CD14-positive monocyte (primary cell): Measurements from ENCODE around the gene MIB1. TPM values are rescaled to one million over a fixed set of nuclear protein-coding genes. Genes with fewer than 3 reads are reported as not detected.
"Not testable (repeated sequence)": the region's sequence is repeated elsewhere in the genome, so short reads cannot be mapped to it uniquely, and the experiment has no call there.

ENCODE experiments used
- DNase-seq, 3 donors: peaks; one replicate each; pipeline ENCODE4 v3.0.0-alpha.2; 2011 to 2022
- H2AFZ ChIP-seq: 2 replicates; pipeline ENCODE4 v1.6.0; 2012; ENCODE audit warnings: mild to moderate bottlenecking, low read depth, low read length, inconsistent platforms; ENCODE audit not compliant: insufficient read depth, poor library complexity, severe bottlenecking
- H3K27ac ChIP-seq, 2 donors: 1 replicate in 1 of 2; 2 replicates in 1 of 2; pipeline ENCODE4 v1.5.1; 2012 to 2013; ENCODE audit warnings: low read length in 2 of 2, control low read depth in 1 of 2, inconsistent platforms in 1 of 2, low read depth in 1 of 2, mild to moderate bottlenecking in 1 of 2
- H3K27me3 ChIP-seq, 2 donors: one replicate each; pipeline versions ENCODE4 v1.6.0 to v1.6.1; 2011 to 2013; ENCODE audit warnings: low read length in 2 of 2; ENCODE audit not compliant: control insufficient read depth in 2 of 2, insufficient read depth in 2 of 2
- H3K36me3 ChIP-seq, 2 donors: replicated peaks in 1 of 2; 1 replicate in 1 of 2; 2 replicates in 1 of 2; pipeline versions ENCODE4 v1.5.1 to v1.6.1; 2012 to 2013; ENCODE audit warnings: low read length in 2 of 2, control low read depth in 1 of 2, inconsistent platforms in 1 of 2, mild to moderate bottlenecking in 1 of 2; ENCODE audit not compliant: insufficient read depth in 2 of 2, control insufficient read depth in 1 of 2
- H3K4me1 ChIP-seq, 2 donors: 1 replicate in 1 of 2; 2 replicates in 1 of 2; pipeline versions ENCODE4 v1.5.1 to v1.6.1; 2012 to 2013; ENCODE audit warnings: low read length in 2 of 2, control low read depth in 1 of 2, inconsistent platforms in 1 of 2, mild to moderate bottlenecking in 1 of 2, moderate library complexity in 1 of 2; ENCODE audit not compliant: insufficient read depth in 2 of 2, control insufficient read depth in 1 of 2
- H3K4me2 ChIP-seq: replicated peaks from 2 replicates; pipeline ENCODE3; 2012; ENCODE audit warnings: low read length, moderate library complexity, mild to moderate bottlenecking; ENCODE audit not compliant: poor library complexity, severe bottlenecking; ENCODE audit errors: extremely low read depth
- H3K4me3 ChIP-seq, 3 experiments: fragments of 200-600 bp in 1 of 3; sonication (generic) in 1 of 3; replicated peaks in 1 of 3; 1 replicate in 2 of 3; 2 replicates in 1 of 3; pipeline ENCODE4 v1.5.1; 2011 to 2013; ENCODE audit warnings: low read length in 3 of 3, mild to moderate bottlenecking in 3 of 3, control low read depth in 2 of 3, low read depth in 2 of 3, inconsistent platforms in 1 of 3, moderate library complexity in 1 of 3
- H3K79me2 ChIP-seq: 2 replicates; pipeline ENCODE4 v1.6.0; 2012; ENCODE audit warnings: mild to moderate bottlenecking, control low read depth, inconsistent platforms, low read length, moderate library complexity; ENCODE audit not compliant: insufficient read depth
- H3K9ac ChIP-seq: 2 replicates; pipeline ENCODE4 v1.6.0; 2017; ENCODE audit warnings: low read length, mild to moderate bottlenecking; ENCODE audit not compliant: insufficient read depth, poor library complexity, severe bottlenecking
- H3K9me3 ChIP-seq, 2 donors: replicated peaks in 1 of 2; 1 replicate in 1 of 2; 2 replicates in 1 of 2; pipeline versions ENCODE4 v1.5.1 to v1.6.1; 2012 to 2013; ENCODE audit warnings: low read length in 2 of 2, control low read depth in 1 of 2; ENCODE audit not compliant: control insufficient read depth in 1 of 2, insufficient read depth in 1 of 2
- H4K20me1 ChIP-seq: 2 replicates; pipeline ENCODE4 v1.6.0; 2012; ENCODE audit warnings: mild to moderate bottlenecking, low read length, control low read depth, moderate library complexity; ENCODE audit not compliant: insufficient read depth
- H3K27ac Mint-ChIP-seq, 7 donors: one replicate each; pipeline ENCODE4 v1.8.0; 2020; ENCODE audit warnings: mild to moderate bottlenecking in 7 of 7, mixed read lengths in 7 of 7, moderate library complexity in 6 of 7, inconsistent platforms in 2 of 7
- H3K27me3 Mint-ChIP-seq, 3 donors: one replicate each; pipeline ENCODE4 v1.8.0; 2021 to 2022; ENCODE audit warnings: low read depth in 3 of 3, mild to moderate bottlenecking in 3 of 3, mixed read lengths in 3 of 3, moderate library complexity in 3 of 3, inconsistent platforms in 1 of 3
- H3K36me3 Mint-ChIP-seq, 2 donors: one replicate each; pipeline ENCODE4 v1.8.0; 2020; ENCODE audit warnings: mixed read lengths in 2 of 2, inconsistent platforms in 1 of 2, mild to moderate bottlenecking in 1 of 2
- H3K4me1 Mint-ChIP-seq: one replicate; pipeline ENCODE4 v1.8.0; 2020; ENCODE audit warnings: mild to moderate bottlenecking, mixed read lengths
- H3K4me3 Mint-ChIP-seq, 2 donors: one replicate each; pipeline ENCODE4 v1.8.0; 2020; ENCODE audit warnings: mild to moderate bottlenecking in 2 of 2, mixed read lengths in 2 of 2, moderate library complexity in 1 of 2
- H3K9me3 Mint-ChIP-seq, 7 donors: one replicate each; pipeline ENCODE4 v1.8.0; 2020 to 2022; ENCODE audit warnings: mixed read lengths in 7 of 7, mild to moderate bottlenecking in 6 of 7, moderate library complexity in 6 of 7, inconsistent platforms in 2 of 7
- CTCF ChIP-seq: fragments of 200-600 bp; IDR thresholded peaks from one replicate; pipeline ENCODE4 v1.8.0; 2022; ENCODE audit warnings: antibody characterized with exemption, mild to moderate bottlenecking
- WGBS: methylation state at CpG from one replicate; pipeline ENCODE4 v1.1.5; 2013; ENCODE audit warnings: missing lambda C conversion rate; ENCODE audit not compliant: insufficient coverage; 5-methylcytosine and 5-hydroxymethylcytosine counted together
- intact Hi-C, 2 donors: fragments of 100-400 bp; cut with micrococcal nuclease; formaldehyde crosslinking; loops; one replicate each; pipeline versions ENCODE4 v1.15.0 to v1.15.1; 2023
- polyA plus RNA-seq, 3 donors: library from polyadenylated mRNA; depleted of rRNA in 1 of 3; unstranded in 2 of 3; stranded (reverse) in 1 of 3; fragments of 300-500 nt in 2 of 3; fragments of >200 nt in 1 of 3; fragmentation: Illumina TruSeq in 2 of 3; gene quantifications; 1 replicate in 2 of 3; 2 replicates in 1 of 3; pipeline ENCODE4 v1.2.3, GENCODE V29; 2012 to 2021

Gene MIB1
- polyA plus RNA-seq, 3 donors, result 5.7 to 8.5 (median 7.8) TPM

DNA sequence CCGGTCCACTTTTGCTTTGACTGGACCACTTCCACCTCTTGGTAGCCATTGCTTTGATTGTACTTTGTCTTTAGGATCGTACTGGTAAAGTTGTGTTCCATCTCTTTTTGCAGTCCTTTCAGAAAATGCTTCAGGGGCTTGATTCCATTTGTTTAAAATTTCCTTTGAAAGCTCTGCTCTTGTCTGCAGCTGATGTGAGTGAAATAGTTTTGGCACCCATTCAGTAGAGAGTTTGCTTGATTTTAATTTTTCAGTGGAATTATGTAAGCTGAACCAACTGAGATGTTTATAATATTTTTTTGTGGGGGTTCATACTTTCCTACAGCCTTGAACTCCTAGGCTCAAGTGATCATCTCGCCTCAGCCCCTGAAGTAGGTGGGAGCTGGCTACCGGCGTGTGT is 7.6 kb upstream of the MIB1 start:
- H3K27ac Mint-ChIP-seq, result no peak overlapping the region
- WGBS, result 90% methylated on average over 2 of the region's 5 CpGs
- H3K9me3 Mint-ChIP-seq, result peaks cover 8 to 20% (median 12%) of the 10 kb centered on the region in 7 donors
- peaks cover 0 to 4% of the 10 kb centered on the region in 2 donors for H3K9me3 ChIP-seq
- H3K4me2 ChIP-seq, result no peak overlapping the region
- no peak overlapping the region for H3K9ac ChIP-seq
- H3K27me3 ChIP-seq, result no peaks in the 10 kb centered on the region
- H3K27me3 Mint-ChIP-seq, result peaks cover 3 to 6% (median 5%) of the 10 kb centered on the region in 3 donors
- no peak overlapping the region for H3K27ac ChIP-seq
- no peak for TF ChIP-seq CTCF
- intact Hi-C loops, result no loop called here
- no peaks in the 10 kb centered on the region for H3K4me1 Mint-ChIP-seq
- no peak overlapping the region for H2AFZ ChIP-seq
- no peak overlapping the region for H3K4me3 Mint-ChIP-seq
- peaks cover 0 to 5% of the 10 kb centered on the region in 2 donors for H3K36me3 Mint-ChIP-seq
- H3K36me3 ChIP-seq, result no peaks in the 10 kb centered on the region
- H4K20me1 ChIP-seq, result no peaks in the 10 kb centered on the region
- no peak for DNase-seq
- H3K4me1 ChIP-seq, result no peaks in the 10 kb centered on the region
- H3K79me2 ChIP-seq, result no peaks in the 10 kb centered on the region
- H3K4me3 ChIP-seq, result no peak overlapping the region

DNA sequence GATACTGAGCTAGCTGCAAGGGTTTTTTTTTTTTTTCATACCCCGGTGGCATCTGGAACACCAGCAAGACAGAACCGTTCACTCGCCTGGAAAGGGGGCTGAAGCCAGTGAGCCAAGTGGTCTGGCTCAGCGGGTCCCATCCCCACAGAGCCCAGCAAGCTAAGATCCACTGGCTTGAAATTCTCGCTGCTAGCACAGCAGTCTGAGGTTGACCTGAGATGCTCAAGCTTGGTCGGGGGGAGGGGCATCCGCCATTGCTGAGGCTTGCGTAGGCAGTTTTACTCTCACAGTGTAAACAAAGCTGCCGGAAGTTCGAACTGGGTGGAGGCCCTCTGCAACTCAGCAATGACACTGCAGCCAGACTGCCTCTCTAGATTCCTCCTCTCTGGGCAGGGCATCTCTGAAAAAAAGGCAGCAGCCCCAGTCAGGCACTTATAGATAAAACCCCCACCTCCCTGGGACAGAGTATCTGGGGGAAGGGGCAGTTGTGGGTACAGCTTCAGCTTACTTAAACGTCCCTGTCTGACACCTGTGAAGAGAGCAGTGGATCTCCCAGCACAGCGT is 5.1 kb upstream of the MIB1 start:
- H3K27ac ChIP-seq, result no peak overlapping the region
- H3K79me2 ChIP-seq, result no peaks in the 10 kb centered on the region
- DNase-seq, result no peak
- 85% methylated on average over 10 of the region's 12 CpGs for WGBS
- H3K27me3 ChIP-seq, result no peaks in the 10 kb centered on the region
- no peak overlapping the region for H3K4me2 ChIP-seq
- H3K36me3 ChIP-seq, result no peaks in the 10 kb centered on the region
- Mint-ChIP-seq H3K4me1 (peaks cover 6% of the 10 kb centered on the region), H3K36me3 (peaks cover 0 to 5% of the 10 kb centered on the region in 2 donors), H3K9me3 (peaks cover 8 to 20% (median 12%) of the 10 kb centered on the region in 7 donors), H3K4me3 (no peak overlapping the region), H3K27me3 (peaks cover 3 to 6% (median 5%) of the 10 kb centered on the region in 3 donors), H3K27ac (no peak overlapping the region)
- H3K4me3 ChIP-seq, result no peak overlapping the region
- peaks cover 0 to 4% of the 10 kb centered on the region in 2 donors for H3K9me3 ChIP-seq
- no peak overlapping the region for H3K9ac ChIP-seq
- H2AFZ ChIP-seq, result no peak overlapping the region
- intact Hi-C loops, result no loop called here
- no peak for TF ChIP-seq CTCF
- peaks cover 6 to 10% of the 10 kb centered on the region in 2 donors for H3K4me1 ChIP-seq
- no peaks in the 10 kb centered on the region for H4K20me1 ChIP-seq

DNA sequence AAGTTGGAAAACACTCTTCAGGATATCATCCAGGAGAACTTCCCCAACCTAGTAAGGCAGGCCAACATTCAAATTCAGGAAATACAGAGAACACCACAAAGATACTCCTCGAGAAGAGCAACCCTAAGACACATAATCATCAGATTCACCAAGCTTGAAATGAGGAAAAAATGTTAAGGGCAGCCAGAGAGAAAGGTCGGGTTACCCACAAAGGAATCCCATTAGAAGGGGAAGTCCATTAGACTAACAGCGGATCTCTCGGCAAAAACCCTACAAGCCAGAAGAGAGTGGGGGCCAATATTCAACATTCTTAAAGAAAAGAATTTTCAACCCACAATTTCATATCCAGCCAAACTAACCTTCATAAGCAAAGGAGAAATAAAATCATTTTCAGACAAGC is 3.7 kb upstream of the MIB1 start:
- H3K4me2 ChIP-seq, H3K27me3 Mint-ChIP-seq, H3K27ac ChIP-seq, DNase-seq, H3K27ac Mint-ChIP-seq, H3K4me3 Mint-ChIP-seq, H3K9ac ChIP-seq, H3K36me3 ChIP-seq, H4K20me1 ChIP-seq, H3K9me3 ChIP-seq, H3K27me3 ChIP-seq, H2AFZ ChIP-seq, intact Hi-C loops, H3K36me3 Mint-ChIP-seq, H3K4me1 Mint-ChIP-seq, H3K4me3 ChIP-seq: not testable (repeated sequence)
- Histone ChIP-seq H3K79me2 (peaks cover 10% of the 10 kb centered on the region), H3K4me1 (peaks cover 8 to 14% of the 10 kb centered on the region in 2 donors)
- 100% methylated on average over 1 of the region's 4 CpGs for WGBS
- H3K9me3 Mint-ChIP-seq, result peaks cover 8 to 15% (median 11%) of the 10 kb centered on the region in 7 donors
